Panc1 (cell line): ENCODE measurements around the gene PLCH1. TPM values are rescaled to one million over a fixed set of nuclear protein-coding genes. Genes with fewer than 3 reads are reported as not detected.

Source experiments
- ATAC-seq: fragments of 200-7000 bp; cut with Tn5 transposase; 2 replicates; pipeline ENCODE4 v1.9.1; 2020; ENCODE audit warnings: mild to moderate bottlenecking, moderate library complexity
- BruUV-seq: library from RNA; stranded (reverse); fragments of 400-500 nt; replicated peaks from 2 replicates; lab custom pipeline; 2021; lab: Mats Ljungman, UMichigan
- CTCF ChIA-PET: fragments of 300-600 bp; sonication (Branson Sonifier 250); formaldehyde crosslinking; loops from one replicate; lab custom pipeline; 2022; ENCODE audit warnings: antibody characterized with exemption; lab: Charles Lee
- POLR2A ChIA-PET: fragments of 300-600 bp; sonication (Branson Sonifier 250); formaldehyde crosslinking; loops from one replicate; lab custom pipeline; 2022; ENCODE audit warnings: antibody characterized with exemption; lab: Charles Lee
- DNase-seq: peaks from one replicate; pipeline ENCODE4 v3.0.0-alpha.2; 2010; ENCODE audit warnings: low read depth, low spot score
- H3K27ac ChIP-seq: 2 replicates; pipeline ENCODE4 v1.5.1; 2011; ENCODE audit warnings: mild to moderate bottlenecking, low read length, inconsistent platforms
- H3K27me3 ChIP-seq: fragments of 200-500 bp; sonication (Bioruptor generic); 2 replicates; pipeline ENCODE4 v1.6.0; 2014; ENCODE audit warnings: low read length, inconsistent platforms; ENCODE audit not compliant: control insufficient read depth, insufficient read depth
- H3K36me3 ChIP-seq: fragments of 200-500 bp; sonication (Bioruptor generic); 2 replicates; pipeline ENCODE4 v1.5.1; 2014; ENCODE audit warnings: inconsistent platforms, mild to moderate bottlenecking, low read length, moderate library complexity; ENCODE audit not compliant: control insufficient read depth, insufficient read depth
- H3K4me1 ChIP-seq: 2 replicates; pipeline ENCODE4 v1.5.1; 2011; ENCODE audit warnings: inconsistent platforms, mild to moderate bottlenecking, low read length, moderate library complexity; ENCODE audit not compliant: control insufficient read depth, insufficient read depth
- H3K4me3 ChIP-seq, 2 experiments: 2 replicates each; pipeline ENCODE4 v1.5.1; 2011 to 2012; ENCODE audit warnings: low read depth in 2 of 2, low read length in 2 of 2, mild to moderate bottlenecking in 2 of 2, inconsistent platforms in 1 of 2, moderate library complexity in 1 of 2
- H3K9me3 ChIP-seq: fragments of 200-500 bp; sonication (Bioruptor generic); 2 replicates; pipeline ENCODE4 v1.5.1; 2014; ENCODE audit warnings: low read depth, mild to moderate bottlenecking, inconsistent platforms, low read length, moderate library complexity; ENCODE audit not compliant: control insufficient read depth, insufficient read depth
- CTCF ChIP-seq: fragments of 450-650 bp; IDR thresholded peaks from 2 replicates; pipeline ENCODE4 v1.5.1; 2017; ENCODE audit warnings: mild to moderate bottlenecking
- POLR2AphosphoS5 ChIP-seq: IDR thresholded peaks from 2 replicates; pipeline ENCODE4 v1.6.1; 2012; ENCODE audit warnings: mild to moderate bottlenecking, low read depth, low read length, moderate library complexity
- REST ChIP-seq, 2 experiments: IDR thresholded peaks; 2 replicates each; pipeline ENCODE4 v1.6.1; 2011 to 2012; ENCODE audit warnings: low read depth in 2 of 2, control low read depth in 1 of 2, low read length in 1 of 2, mild to moderate bottlenecking in 1 of 2, moderate library complexity in 1 of 2; ENCODE audit not compliant: insufficient read depth in 1 of 2
- SIN3A ChIP-seq: IDR thresholded peaks from 2 replicates; pipeline ENCODE4 v1.6.1; 2012; ENCODE audit warnings: low read depth, mild to moderate bottlenecking, low read length, moderate library complexity, borderline replicate concordance; ENCODE audit not compliant: insufficient read depth
- TCF7L2 ChIP-seq: IDR thresholded peaks from 2 replicates; pipeline ENCODE4 v1.6.1; 2011; ENCODE audit warnings: mild to moderate bottlenecking, low read depth, low read length, inconsistent platforms
- in situ Hi-C: cut with HindIII; loops from 2 replicates; pipeline ENCODE4 v1.10.0; 2016; ENCODE audit warnings: low sequenced_read_pairs, low pct_unique_long_range_greater_than_20kb
- intact Hi-C: fragments of 100-400 bp; cut with micrococcal nuclease; formaldehyde crosslinking; loops from one replicate; pipeline ENCODE4 v1.10.0; 2022; ENCODE audit not compliant: unreplicated experiment
- total RNA-seq: library from RNA; stranded (reverse); gene quantifications from one replicate; pipeline ENCODE4 v1.2.1, GENCODE V29; 2021; ENCODE audit not compliant: unreplicated experiment

Gene PLCH1
- total RNA-seq, 1 experiment from 2014 or later = 0.03 TPM

- no peak for TF ChIP-seq SIN3A
- no peak for TF ChIP-seq TCF7L2
- no peak for TF ChIP-seq CTCF
- no peak for TF ChIP-seq REST (IDR thresholded peaks at IDR 0.05; ENCODE audit: insufficient read depth in 1 of 2, low read depth in 2 of 2, low read length in 1 of 2)
- BruUV-seq = no TSS peak
- Histone ChIP-seq H3K27ac (no peak overlapping the region), H3K9me3 (no peaks in the 10 kb centered on the region), H3K36me3 (no peaks in the 10 kb centered on the region), H3K4me1 (no peaks in the 10 kb centered on the region), H3K27me3 (no peaks in the 10 kb centered on the region), H3K4me3 (no peak overlapping the region)
- DNase-seq (no peak), ATAC-seq (no peak)
- ChIA-PET CTCF (no interaction called here), POLR2A (no interaction called here)
- intact Hi-C loops = no loop called here
- in situ Hi-C loops = no loop called here
Measured at GRCh38 chr3:155481089-155481488, 263.8 kb downstream of the PLCH1 start.

GRCh38 chr3:155465664-155466063, 279.2 kb downstream of the PLCH1 start:
- ChIA-PET CTCF (no interaction called here), POLR2A (no interaction called here)
- Histone ChIP-seq H3K27me3 (no peaks in the 10 kb centered on the region), H3K36me3 (no peaks in the 10 kb centered on the region), H3K27ac (no peak overlapping the region), H3K4me3 (no peak overlapping the region), H3K4me1 (no peaks in the 10 kb centered on the region), H3K9me3 (0 out of 2 replicates have a peak, but pooled peaks cover 6% of the 10 kb centered on the region)
- TF ChIP-seq CTCF = no peak
- no peak for TF ChIP-seq SIN3A
- no peak for TF ChIP-seq TCF7L2
- no peak for TF ChIP-seq POLR2AphosphoS5
- TF ChIP-seq REST (IDR thresholded peaks at IDR 0.05; ENCODE audit: insufficient read depth in 1 of 2, low read depth in 2 of 2, low read length in 1 of 2) = no peak
- BruUV-seq = no TSS peak
- intact Hi-C loops = no loop called here
- ATAC-seq = no peak
- in situ Hi-C loops = no loop called here
- no peak for DNase-seq
